ENCODE results near the gene ARHGDIB.

ARHGDIB gene

DNA sequence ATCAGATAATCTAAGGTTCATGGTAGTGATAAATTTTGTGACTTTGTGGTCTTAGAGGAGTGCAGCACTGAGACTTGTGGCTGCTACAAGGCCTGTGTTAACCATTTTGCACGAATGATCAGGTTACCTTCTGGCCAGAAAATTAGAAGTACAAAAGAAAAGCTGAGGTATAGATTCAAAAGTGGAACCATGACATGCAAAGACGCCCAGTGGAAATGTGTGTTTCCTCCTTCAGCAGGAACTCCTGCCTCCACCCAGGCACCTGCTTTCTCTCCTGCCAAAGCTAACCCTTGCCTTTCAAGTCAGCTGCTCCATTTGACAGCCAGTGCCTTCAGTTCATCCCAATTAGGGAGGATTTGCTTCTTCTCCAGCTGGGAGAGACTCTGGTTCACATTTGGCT lies 21.6 kb upstream of the ARHGDIB start:
- no peak for DNase-seq (ENCODE audit: low spot score)

DNA sequence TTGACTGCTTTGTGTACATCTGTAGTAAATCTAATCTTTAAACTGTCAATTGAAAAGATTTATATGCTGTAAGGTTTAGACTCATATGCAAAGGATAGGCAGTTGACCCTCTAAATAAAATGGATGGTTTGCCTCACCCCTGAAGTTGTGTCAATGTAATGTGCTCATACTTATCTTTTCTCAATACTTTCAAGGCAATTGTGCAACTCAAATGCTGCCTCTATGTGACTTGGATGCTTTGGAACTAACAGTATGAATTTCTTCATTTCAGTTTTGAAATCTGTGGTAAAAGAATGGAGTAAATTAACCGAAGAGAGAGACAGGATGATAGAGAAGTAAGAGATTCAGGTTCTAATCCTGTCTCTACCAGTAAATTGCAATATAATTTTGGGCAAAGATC lies 21.2 kb upstream of the ARHGDIB start:
- DNase-seq (ENCODE audit: low spot score) = no peak

DNA sequence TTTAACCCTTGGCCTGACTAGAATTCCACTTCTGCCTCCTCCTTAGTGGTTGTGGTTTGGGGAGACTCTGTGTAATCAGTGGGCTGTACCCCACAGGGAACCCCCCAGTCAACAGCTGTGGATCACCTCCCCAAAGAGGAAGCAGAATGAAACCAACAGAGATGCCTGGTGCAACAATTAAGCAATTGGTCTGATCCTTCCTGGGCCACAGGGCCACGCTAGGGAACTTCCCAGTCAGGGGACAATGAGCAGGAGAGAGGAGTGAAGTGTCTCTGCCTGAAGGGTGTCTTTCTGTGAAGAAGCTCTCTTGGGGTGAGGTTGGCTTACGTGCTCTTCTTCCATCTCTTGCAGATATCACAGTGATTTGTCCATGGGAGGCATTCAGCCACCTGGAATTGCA lies 19.6 kb upstream of the ARHGDIB start:
- no peak for DNase-seq (ENCODE audit: low spot score)

DNA sequence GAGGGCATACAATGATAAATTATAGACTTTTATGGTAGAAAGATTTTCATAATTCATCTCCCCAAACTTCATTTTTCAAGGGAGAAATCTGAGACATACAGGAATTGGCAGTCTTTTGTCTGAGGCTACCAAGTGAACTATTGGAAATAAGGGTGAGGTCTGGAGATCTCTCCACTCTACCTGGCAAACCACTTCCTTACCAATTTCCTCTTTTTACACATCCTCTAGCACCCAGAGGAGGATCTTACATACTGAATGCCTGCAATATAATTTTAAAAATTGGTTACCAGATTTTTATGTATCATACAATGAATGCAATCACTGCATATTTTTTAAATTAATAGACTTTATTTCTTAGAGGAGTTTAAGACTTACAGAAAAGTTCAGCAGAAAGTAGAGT lies 18.1 kb upstream of the ARHGDIB start:
- no peak for DNase-seq (ENCODE audit: low spot score)

GRCh38 chr12:14976658-14977057 lies 15.3 kb upstream of the ARHGDIB start:
- no peak for DNase-seq (ENCODE audit: low spot score)

DNA sequence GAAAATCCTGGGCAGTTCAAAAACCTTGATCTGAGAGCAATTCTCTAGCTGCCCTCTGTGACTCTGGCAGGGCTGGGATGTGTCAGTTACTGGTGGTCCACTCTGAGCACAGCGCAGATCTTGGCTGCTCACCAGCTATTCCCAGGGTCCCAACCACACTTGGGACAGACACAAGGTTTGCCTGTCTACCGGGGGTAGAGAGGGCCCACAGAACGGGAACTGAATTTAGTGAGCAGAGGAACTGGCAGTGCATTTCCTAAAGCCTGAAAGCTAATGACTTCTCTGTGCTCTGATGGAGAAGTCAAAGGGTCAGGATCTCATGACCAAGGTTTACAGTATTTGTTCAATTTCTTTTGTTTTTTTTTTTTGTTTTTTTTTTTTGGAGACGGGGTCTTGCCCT lies 14.1 kb upstream of the ARHGDIB start:
- DNase-seq (ENCODE audit: low spot score) = no peak

DNA sequence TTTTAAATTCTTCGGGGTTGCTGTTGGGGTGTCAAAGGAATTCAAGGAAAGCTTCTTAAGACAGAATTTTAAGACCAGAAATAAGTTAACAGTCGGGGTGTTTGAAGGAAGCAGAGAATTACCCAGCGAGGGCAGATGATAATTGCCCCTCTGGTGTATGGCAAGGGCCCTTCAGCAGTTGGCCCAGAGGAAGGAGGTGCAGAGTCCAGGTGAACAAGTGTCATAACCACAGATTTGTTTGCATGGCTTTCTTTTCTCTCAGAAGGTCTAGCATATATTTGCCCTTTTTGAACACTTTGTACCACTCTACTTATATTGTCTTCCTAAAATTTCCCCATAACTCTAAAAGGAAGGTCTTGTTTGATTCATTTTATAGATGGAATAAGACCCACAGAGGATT lies 13.2 kb upstream of the ARHGDIB start:
- no peak for DNase-seq (ENCODE audit: low spot score)

DNA sequence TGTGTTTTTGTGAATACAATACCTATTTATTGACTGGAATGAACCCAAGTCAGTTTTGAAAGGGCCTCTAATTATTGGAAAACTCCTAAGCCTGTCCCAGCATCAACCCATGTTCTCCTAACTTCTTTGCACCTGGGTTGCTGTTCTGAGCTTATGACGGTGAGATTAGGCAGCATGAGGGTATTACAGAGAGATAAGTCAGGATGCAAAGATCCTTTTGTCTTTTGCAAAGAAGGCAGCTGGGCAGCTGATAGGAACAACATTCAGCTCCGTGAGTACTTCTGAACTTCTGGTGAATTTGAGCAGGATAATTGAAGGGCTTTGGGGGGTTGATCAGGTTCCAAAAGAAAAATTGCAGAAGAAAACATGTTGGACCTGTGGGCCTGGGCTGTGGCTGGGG lies 11.4 kb upstream of the ARHGDIB start, which contains the start of gene PDE6H:
Gene PDE6H (plus strand): TSS at position 227 of the 400 bp plus-strand sequence. CDS start 4,971 bp downstream, outside the sequence.
- DNase-seq (ENCODE audit: low spot score) = no peak

- DNase-seq (ENCODE audit: low spot score) = no peak
Observed at GRCh38 chr12:14970473-14970872, 9.1 kb upstream of the ARHGDIB start.

DNA sequence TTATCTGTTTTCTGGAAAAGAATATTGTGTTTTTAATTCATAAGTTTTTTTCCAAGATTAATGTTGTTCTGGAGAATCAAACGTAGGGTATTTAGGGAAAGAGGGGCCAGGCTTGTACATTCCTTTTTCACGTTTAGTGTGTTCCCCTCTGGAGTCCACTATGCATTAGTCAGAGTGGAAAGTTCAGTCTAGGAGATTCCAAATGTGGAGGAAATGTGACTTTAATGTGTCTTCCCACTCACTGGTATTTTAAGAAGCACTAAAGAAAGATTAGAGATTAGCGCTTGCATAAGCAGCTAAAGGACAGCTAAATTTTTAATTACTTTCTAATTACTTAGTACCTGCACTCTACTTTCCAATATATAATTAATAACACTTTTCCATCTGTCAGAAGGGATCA lies 7.1 kb upstream of the ARHGDIB start:
- DNase-seq (ENCODE audit: low spot score) = no peak

- DNase-seq (ENCODE audit: low spot score) = no peak
Observed at GRCh38 chr12:14965221-14965620, 3.8 kb upstream of the ARHGDIB start.

DNA sequence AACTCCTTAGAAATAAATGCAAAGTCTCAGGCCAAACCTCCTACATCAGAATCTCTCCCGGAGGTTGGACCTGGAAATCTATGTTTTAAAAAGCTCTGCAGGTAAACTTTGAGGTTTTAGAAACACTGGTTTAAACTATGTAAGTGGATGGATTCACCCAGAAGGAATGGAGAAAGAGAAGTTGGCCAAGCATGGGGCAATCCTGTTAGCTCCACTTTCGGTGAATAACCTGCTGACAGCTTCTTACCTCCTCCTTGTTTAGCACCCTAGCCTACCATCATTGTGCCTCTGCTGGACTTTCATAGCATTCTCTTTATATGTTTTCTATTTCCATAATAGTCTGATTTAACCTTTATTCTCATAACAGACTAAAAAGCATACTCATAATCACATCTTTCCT lies 3.0 kb upstream of the ARHGDIB start:
- DNase-seq (ENCODE audit: low spot score) = no peak

- no peak for DNase-seq (ENCODE audit: low spot score)
Observed at GRCh38 chr12:14963520-14963919, 2.1 kb upstream of the ARHGDIB start.

DNA sequence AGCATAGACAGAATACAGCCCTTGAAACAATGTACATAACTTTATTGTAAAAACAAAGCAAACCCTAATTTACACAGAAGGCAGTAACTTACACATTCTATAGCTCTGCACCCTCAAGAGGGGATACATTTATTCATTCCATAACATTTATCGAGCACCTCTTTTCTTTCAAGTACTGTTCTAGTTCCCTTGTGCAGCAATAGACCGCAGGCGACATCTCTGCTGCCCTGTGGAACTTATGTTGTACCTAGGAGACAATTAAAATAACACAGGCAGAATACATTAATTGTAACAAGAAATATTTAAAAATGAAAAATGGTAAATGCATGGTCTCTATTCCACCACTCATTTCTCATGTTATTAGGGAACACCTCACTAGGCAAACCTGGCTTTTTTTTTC lies 1.4 kb upstream of the ARHGDIB start:
- no peak for DNase-seq (ENCODE audit: low spot score)

GRCh38 chr12:14962153-14962539 lies 745 bp upstream of the ARHGDIB start:
- DNase-seq (ENCODE audit: low spot score) = no peak

- peak; percentile 17 for DNase-seq (ENCODE audit: low spot score)
Observed at GRCh38 chr12:14960548-14961465, 594 bp downstream of the ARHGDIB start.

DNA sequence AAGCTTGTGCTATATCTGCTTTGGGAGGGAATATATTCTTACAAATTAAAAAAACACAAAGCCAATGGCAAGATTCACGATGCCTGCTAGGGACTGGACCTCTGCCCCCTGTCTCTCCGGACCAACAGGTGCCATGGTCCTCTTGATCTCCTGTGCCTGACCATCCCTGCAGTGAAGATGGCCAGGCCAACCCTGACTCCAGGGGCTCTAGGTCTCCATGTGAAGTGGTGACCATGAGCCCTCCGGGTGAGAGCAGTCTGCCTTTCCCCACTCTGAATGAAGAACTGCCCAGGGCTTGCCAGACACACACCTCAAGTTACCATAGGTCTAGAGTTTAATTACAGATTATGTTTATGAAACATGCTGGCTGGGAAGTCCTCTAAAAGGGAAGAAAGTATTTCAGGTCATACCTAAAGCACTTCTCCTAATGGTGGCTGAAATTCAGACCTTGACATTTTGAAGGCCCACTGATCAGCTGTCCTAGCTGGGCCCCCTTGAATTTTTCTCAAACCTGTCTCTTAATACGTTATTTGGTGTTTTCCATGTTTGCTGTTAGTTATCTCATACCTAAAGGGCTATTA lies 1.4 kb downstream of the ARHGDIB start:
- DNase-seq (ENCODE audit: low spot score) = no peak

- DNase-seq (ENCODE audit: low spot score) = no peak
Observed at GRCh38 chr12:14959463-14959862, 1.9 kb downstream of the ARHGDIB start.

GRCh38 chr12:14959126-14959440 lies 2.3 kb downstream of the ARHGDIB start:
- DNase-seq (ENCODE audit: low spot score) = no peak

GRCh38 chr12:14958361-14959125 lies 2.9 kb downstream of the ARHGDIB start:
- DNase-seq (ENCODE audit: low spot score) = no peak

DNA sequence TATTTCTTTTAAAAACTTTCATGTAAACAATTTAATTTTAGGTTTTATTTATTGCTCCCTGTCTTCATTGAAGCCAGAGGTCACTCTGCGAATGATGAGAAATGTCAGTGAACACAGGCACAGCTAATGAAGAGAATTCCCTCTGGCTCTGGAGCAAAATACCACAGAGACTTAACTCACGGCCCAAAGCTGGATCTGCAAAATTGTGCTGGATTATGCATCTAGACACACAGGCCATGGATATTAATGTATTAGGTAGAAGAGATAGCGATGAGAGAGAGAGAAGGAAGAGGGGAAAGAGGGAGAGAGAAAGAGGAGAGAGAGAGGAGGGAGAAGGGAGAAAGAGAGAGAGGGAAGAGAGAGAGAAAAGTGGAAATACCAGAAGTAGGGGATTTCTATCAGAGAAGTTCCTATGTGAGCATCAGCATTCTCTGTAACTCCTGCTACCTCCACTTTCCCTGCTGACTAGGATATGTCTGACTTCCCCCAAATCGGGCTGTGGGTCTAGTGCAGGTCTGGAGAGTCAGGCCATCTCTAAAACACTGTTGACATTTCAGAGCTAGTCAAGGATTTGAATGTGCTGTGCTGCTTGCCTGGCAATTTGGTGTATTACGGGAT lies 3.7 kb downstream of the ARHGDIB start:
- DNase-seq (ENCODE audit: low spot score) = no peak

DNA sequence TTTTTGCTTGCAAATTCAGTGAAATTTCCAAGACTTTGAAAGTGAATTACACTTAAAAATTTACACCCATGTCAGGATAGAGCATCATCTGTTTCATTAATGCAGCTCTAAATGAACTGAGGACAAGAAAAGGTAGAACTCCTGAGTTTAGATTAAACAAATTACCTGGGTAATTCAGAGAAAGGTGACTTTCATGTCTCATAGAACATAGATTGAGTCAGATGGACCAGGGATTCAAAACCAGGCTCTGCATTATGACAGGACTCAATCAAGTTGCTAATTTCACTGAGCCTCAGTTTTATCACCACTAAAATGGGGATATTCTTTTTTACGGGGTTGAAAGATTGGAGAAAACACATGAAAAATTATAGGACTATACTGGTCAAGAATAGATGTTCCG lies 4.5 kb downstream of the ARHGDIB start:
- no peak for DNase-seq (ENCODE audit: low spot score)

Data from LoVo (cell line).